AG04449 (cell line): Measurements from ENCODE around the gene PNISR.
A peak's percentile ranks its signal among the peaks of the same experiment; 100 is the strongest.

ENCODE experiments used
- CTCF ChIA-PET: fragments of 350-600 bp; formaldehyde crosslinking; extraction: SDS; loops from one replicate; lab custom pipeline; 2021; ENCODE audit warnings: antibody characterized with exemption; lab: Yijun Ruan, JAX
- POLR2A ChIA-PET: fragments of 400-600, 350-600 bp; formaldehyde crosslinking; extraction: SDS; loops from one replicate; lab custom pipeline; 2020; ENCODE audit warnings: antibody characterized with exemption, inconsistent platforms; lab: Yijun Ruan, JAX
- DNase-seq: peaks from one replicate; pipeline ENCODE4 v3.0.0-alpha.2; 2010; ENCODE audit warnings: low read depth, low spot score
- H3K4me3 ChIP-seq: 2 replicates; pipeline ENCODE4 v1.5.1; 2011; ENCODE audit warnings: low read depth, mild to moderate bottlenecking, control low read depth, low read length
- CTCF ChIP-seq: IDR thresholded peaks from one replicate; pipeline ENCODE4 v1.5.1; 2011; ENCODE audit warnings: mild to moderate bottlenecking, moderate library complexity, low read length, control low read depth, inconsistent platforms; ENCODE audit not compliant: insufficient read depth; ENCODE audit errors: missing control alignments

Gene PNISR

DNA sequence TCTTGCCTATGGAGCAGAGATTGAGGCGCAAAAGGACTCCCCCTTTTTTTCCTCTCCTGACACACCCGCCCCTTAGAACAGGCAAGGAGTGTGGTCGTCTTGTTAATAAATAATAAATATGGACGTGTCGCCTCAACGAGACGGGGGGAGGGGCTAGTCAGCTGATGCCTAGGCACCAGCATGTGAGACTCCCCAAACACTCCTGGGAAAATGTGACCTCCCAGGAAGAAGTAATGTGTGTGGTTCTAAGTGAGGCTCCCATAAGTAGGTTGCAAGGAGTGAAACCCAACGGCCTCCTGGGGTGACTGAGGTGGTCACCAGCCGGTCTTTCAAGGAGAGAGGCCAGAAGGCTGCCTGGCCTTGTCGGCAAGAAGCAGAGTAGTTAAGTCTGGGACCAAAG, 74.5 kb downstream of the PNISR start:
- POLR2A ChIA-PET: no interaction called here
- no peak for TF ChIP-seq CTCF
- no peak for DNase-seq
- no peak overlapping the region for H3K4me3 ChIP-seq
- CTCF ChIA-PET: interaction anchor here (1.0 to 9.7 kb wide), 3 partner anchors 10 to 21 kb away, joined by 3 to 109 read pairs (median 4); no protein-coding TSS in a partner anchor

GRCh38 chr6:99349171-99350141, 75.7 kb downstream of the PNISR start, which contains the start of gene FAXC:
Gene FAXC, minus strand, starts transcription at chr6:99349674. Its CDS starts 302 bp downstream, at chr6:99349372.
- no peak for DNase-seq
- ChIA-PET CTCF (interaction anchor here (1.0 to 9.7 kb wide), 4 partner anchors 11 to 20 kb away, joined by 3 to 109 read pairs (median 10); no protein-coding TSS in a partner anchor), POLR2A (no interaction called here)
- peak within 1 kb of the TSS; percentile 63 for H3K4me3 ChIP-seq
- TF ChIP-seq CTCF: peak; percentile 22

GRCh38 chr6:99348288-99349170, 76.6 kb downstream of the PNISR start:
- CTCF ChIA-PET: interaction anchor here (1.0 to 9.7 kb wide), 3 partner anchors 11 to 19 kb away, joined by 3 to 109 read pairs (median 15); no protein-coding TSS in a partner anchor
- DNase-seq: no peak
- no peak for TF ChIP-seq CTCF
- POLR2A ChIA-PET: no interaction called here
- peak overlapping the region; percentile 63 for H3K4me3 ChIP-seq
